ENCODE results near the gene CECR2.
"Not testable (repeated sequence)": the region's sequence is repeated elsewhere in the genome, so short reads cannot be mapped to it uniquely, and the experiment has no call there.

CECR2 gene

GRCh38 chr22:17407643-17408042 is 38.4 kb downstream of the CECR2 start:
- DNase-seq, result no peak

GRCh38 chr22:17410576-17410975 is 41.3 kb downstream of the CECR2 start:
- no peak for DNase-seq

- no peak for DNase-seq
Measured at GRCh38 chr22:17411213-17411612, 42.0 kb downstream of the CECR2 start.

DNA sequence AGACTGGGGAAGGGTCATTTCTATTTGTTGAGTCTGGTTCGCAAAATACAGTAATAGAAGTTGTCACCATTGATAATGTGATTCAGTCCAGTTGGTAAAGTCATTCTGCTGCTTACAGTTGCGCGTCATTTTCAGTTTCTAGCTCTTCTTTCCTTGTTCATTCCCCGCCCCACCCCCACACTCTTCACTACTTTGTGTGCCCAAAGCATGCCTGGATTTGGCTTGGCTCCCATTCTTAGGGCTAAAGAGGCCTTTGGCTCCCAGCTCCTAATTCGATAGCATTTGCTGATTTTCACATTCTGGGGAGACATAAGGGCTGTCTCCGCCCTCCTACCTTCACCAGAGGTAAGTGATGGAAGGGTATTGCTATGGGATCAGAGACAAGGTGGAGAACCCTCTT is 43.0 kb downstream of the CECR2 start:
- DNase-seq, result no peak

DNA sequence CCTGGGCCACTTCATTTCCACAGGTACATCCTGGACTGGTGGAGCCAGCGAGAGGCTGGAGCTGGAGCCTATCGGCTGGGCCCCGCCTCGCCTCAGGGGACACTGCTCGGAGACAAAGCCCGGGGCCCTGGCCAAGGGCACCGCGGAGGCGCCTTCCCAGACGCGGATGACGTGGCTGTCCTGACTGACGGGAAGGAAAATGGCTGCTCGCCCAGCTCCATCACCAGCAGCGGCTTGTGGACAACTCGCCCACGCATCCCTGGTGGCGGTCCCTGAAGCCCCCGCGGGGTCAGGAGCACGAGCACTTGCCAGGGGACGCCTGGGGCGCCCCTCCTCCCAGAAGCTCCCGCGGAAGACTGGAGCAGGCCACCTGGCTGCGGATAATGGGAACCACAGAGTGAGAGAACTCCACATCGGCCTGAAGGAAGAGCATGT is 49.6 kb downstream of the CECR2 start:
- no peak for DNase-seq

DNA sequence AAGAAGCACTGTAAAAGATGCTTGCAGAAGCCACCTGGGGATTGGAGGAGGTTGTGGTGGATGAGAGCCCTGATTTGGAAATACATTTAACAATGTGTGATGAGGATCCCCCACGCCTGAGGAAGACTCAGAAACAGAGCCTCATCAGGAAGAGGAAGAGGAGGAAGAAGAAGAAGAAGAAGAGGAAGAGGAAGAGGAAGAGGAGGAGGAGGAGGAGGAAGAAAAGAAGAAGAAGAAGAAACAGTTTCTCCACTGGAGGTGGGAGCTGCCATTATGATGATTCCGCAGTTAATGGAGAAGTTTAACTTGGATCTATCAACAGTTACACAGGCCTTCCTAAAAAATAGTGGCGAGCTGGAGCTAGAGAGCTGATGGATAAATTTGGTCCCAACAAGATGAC is 50.1 kb downstream of the CECR2 start:
- DNase-seq, result no peak

DNA sequence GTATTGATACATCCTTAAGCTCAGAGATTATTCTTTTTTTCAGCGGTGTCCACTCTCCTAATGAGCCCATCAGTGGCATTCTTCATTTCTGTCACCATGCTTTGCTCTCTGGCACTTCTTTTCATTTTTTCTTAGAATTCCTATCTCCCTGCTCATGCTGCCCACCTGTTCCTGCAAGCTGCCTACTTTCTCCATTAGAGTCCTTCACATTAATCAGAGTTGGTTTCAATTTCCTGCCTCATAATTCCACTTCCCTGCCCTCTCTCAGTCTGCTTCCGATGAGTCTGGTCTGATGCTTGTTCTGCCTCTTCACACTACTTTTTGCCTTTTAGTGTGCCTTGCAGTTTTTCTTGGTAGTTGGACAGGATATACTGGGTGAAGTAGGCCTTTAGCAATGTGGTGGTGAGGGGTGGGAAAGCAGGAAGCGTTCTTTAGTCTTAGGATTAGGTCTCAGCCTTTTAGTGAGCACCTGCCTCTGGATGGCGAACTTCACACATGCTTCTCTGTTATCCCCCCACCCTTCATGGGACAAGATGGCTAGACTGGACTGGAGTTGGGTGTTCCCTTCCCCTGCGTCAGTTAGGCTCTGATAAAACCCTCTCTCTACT is 53.6 kb downstream of the CECR2 start:
- no peak for DNase-seq

DNA sequence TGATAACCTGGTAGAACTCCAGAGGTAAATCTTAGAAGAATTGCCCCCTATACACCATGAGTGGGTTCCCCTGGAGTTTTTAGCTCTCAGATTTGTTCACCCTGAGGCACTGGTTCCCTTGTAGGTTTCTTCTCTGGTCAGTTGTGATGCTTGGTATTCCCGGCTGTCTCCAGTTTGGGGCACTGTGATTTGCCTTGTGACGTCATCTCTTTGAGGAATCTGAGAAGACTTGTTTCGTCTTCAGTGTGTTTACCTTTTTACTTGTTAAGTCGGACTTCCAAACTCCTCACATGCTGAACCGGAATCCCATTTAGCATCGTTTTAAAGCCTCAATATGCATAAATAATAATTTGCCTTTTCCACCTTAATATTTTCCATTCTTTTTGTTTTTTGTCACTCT is 54.4 kb downstream of the CECR2 start:
- DNase-seq, result no peak

DNA sequence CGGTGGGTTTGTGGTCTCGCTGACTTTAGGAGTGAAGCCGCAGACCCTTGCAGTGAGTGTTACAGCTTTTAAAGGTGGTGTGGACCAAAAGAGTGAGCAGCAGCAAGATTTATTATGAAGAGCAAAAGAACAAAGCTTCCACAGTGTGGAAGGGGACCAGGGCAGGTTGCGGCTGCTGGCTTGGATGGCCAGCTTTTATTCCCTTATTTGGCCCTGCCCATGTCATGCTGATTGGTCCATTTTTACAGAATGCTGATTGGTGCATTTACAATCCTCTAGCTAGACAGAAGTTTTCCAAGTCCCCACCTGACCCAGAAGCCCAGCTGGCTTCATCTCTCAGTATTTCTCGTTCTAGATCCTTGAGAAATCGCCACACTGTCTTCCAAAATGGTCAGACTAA is 58.3 kb downstream of the CECR2 start:
- DNase-seq, result not testable (repeated sequence)

- DNase-seq, result no peak
Measured at GRCh38 chr22:17429516-17429915, 60.3 kb downstream of the CECR2 start.

- no peak for DNase-seq
Measured at GRCh38 chr22:17430412-17430811, 61.2 kb downstream of the CECR2 start.

- no peak for DNase-seq
Measured at GRCh38 chr22:17431179-17431578, 61.9 kb downstream of the CECR2 start.

GRCh38 chr22:17434856-17435255 is 65.6 kb downstream of the CECR2 start:
- DNase-seq, result no peak

- no peak for DNase-seq
Measured at GRCh38 chr22:17435375-17435774, 66.1 kb downstream of the CECR2 start.

DNA sequence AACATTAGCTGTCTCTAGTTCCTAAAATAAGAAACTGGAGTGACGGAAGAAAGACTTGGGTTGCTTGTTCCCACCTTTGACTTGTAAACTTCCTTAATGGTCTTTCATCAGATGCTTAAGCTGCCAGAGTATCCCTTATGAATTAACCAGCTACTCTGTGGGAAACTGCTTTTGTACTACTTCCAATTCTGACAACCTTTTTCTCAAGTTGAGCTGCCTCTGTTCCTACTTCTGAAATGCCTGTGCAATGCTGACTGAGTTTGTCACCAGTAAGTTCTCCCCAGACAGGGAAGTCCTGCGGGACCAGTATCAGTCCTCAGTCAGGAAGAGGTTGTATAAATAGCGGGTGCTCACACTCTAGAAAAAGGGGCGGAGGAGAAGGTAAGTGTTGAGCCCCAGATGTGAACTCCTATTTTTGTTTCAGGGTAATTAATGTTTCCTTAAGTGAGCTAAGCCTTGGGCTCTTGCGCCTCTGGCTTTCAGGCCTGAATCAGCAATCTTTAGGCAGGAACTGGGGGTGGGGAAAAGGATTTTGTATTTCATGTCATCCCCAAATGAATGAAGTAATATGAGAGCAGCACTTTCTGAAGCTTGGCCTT is 67.2 kb downstream of the CECR2 start:
- DNase-seq, result no peak

DNA sequence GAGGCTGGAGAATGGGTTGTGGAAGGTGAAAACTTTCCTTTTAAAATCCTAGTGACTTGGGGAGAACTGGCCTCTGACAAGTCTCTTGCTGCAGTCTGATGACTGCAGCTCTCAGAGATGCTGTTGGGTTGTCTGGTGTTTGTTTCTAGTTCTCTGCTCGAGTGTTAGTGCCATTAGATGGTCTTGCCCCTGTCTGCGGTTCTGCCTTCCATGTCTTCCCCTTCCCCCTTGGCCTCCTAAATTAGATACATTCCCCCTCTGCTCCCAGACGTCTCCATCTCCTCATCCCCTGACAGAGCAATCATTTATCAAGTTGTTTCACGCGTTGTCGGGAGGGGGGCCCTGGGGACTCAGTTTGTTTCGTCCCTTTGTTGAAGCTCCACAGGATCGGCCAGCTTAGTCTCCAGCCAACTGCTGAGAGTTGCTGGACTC is 67.7 kb downstream of the CECR2 start:
- no peak for DNase-seq

DNA sequence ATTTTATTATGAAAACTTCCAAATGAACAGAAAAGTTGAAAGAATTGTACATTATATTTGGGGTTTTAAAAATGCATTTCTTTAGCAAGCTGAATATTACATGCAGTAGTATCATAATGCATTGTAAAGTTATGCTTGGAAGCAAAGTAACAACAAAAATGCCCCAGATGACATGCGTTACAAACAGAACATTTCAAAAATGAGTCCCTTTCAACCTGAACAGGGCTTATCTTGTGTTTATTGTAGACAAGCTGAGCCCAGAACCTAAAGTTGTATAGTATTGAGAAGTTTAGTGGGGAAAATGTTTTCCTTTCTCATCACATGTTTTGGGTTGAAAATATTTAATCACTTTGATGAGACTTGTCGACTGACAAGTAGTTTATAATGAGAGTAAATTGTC is 68.8 kb downstream of the CECR2 start:
- DNase-seq, result no peak

GRCh38 chr22:17441326-17441725 is 72.1 kb downstream of the CECR2 start:
- no peak for DNase-seq

- DNase-seq, result no peak
Measured at GRCh38 chr22:17443405-17444203, 74.3 kb downstream of the CECR2 start.

DNA sequence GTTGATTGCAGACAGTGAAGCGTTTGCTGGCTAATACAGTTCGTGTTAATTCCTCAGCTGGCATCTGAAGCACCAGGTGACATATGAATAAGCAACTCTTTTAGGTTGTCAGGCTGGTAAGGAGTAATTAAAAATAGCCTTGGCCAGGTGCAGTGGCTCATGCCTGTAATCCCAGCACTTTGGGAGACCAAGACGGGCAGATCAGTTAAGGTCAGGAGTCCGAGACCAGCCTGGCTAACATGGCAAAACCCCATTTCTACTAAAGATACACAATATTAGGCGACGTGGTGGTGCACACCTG is 74.9 kb downstream of the CECR2 start:
- DNase-seq, result no peak

- no peak for DNase-seq
Measured at GRCh38 chr22:17446698-17447097, 77.4 kb downstream of the CECR2 start.

- no peak for DNase-seq
Measured at GRCh38 chr22:17451316-17451715, 82.1 kb downstream of the CECR2 start.

DNA sequence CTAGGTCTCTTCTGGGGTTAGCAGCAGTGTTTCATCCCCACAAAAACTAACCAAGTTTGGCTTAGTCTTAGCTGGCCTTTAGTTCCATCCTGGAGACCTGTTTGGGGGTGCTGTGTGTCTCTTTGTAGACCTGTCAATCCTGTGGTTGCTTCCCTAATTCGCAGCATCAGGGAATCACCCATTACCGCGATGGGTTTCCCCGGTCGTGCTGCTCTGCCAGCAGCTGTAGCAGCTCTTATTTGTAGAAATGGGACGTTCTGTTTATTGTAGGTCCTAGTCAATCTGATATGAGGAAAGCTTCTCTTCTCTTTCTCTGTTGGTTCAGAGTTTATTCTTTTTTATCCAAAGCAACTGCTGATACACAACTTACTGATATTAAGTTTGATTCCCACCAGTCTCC is 91.6 kb downstream of the CECR2 start:
- DNase-seq, result no peak

DNA sequence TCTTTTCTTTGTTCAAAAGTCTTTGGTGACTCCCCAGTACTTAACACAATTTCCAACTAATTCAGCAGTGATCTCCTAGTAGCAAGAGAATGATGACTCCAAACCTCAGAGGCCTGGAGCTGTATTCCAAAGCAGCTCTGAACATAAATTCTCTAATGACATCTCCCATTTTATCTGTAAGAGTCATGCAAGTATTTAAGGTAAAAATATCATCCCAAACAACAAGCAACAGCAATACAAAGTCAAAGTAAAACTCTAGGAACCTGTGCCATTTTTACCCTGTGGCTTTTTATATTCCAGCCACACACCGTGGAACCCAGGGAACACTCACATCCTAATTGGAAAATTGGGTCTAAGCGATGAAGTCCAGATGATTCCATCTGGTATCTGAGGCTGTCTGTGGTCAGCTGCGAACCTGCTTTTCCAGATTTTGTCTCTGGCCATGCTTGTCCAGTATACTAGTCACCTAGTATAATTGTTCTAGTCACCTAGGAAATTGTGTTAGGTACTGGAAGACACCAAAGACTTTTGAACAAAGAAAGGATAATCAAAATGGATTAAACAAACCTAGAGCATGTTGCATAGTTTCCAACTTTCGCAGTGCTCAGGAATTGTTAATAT is 101.7 kb downstream of the CECR2 start:
- DNase-seq, result no peak
